Trophoblast cell (in vitro differentiated cells and primary cell): ENCODE measurements around the gene RNF207.

Experiments used
- DNase-seq, 2 donors: peaks; one replicate each; pipeline ENCODE4 v3.0.0-alpha.2; 2016
- H2AFZ ChIP-seq: 2 replicates; pipeline ENCODE4 v1.6.1; 2013; ENCODE audit warnings: low read length, moderate library complexity, mild to moderate bottlenecking; ENCODE audit not compliant: insufficient read depth, poor library complexity
- H2AK5ac ChIP-seq: 2 replicates; pipeline ENCODE4 v1.6.1; 2013; ENCODE audit warnings: mild to moderate bottlenecking, low read length
- H2BK120ac ChIP-seq: 2 replicates; pipeline ENCODE4 v1.6.1; 2013; ENCODE audit warnings: low read length, mild to moderate bottlenecking, moderate library complexity; ENCODE audit not compliant: insufficient read depth, poor library complexity
- H2BK12ac ChIP-seq: 2 replicates; pipeline ENCODE4 v1.6.1; 2013; ENCODE audit warnings: mild to moderate bottlenecking, low read length, moderate library complexity
- H2BK5ac ChIP-seq: 2 replicates; pipeline ENCODE4 v1.6.1; 2013; ENCODE audit warnings: low read length, low read depth, moderate library complexity, mild to moderate bottlenecking; ENCODE audit not compliant: poor library complexity
- H3K14ac ChIP-seq: 2 replicates; pipeline ENCODE4 v1.6.1; 2013; ENCODE audit warnings: mild to moderate bottlenecking, low read length
- H3K18ac ChIP-seq: 2 replicates; pipeline ENCODE4 v1.6.1; 2013; ENCODE audit warnings: mild to moderate bottlenecking, low read length
- H3K23ac ChIP-seq: 2 replicates; pipeline ENCODE4 v1.6.1; 2013; ENCODE audit warnings: low read length
- H3K27ac ChIP-seq: 2 replicates; pipeline ENCODE4 v1.5.1; 2013; ENCODE audit warnings: low read depth, mild to moderate bottlenecking, inconsistent platforms, low read length, moderate library complexity
- H3K27me3 ChIP-seq: 2 replicates; pipeline ENCODE4 v1.6.1; 2013; ENCODE audit warnings: inconsistent platforms, mild to moderate bottlenecking, low read length, moderate library complexity; ENCODE audit not compliant: insufficient read depth
- H3K36me3 ChIP-seq, 2 experiments: 1 replicate in 1 of 2; 2 replicates in 1 of 2; pipeline ENCODE4 v1.6.1; 2013; ENCODE audit warnings: low read length in 2 of 2, mild to moderate bottlenecking in 2 of 2, moderate library complexity in 1 of 2; ENCODE audit not compliant: insufficient read depth in 2 of 2, control insufficient read depth in 1 of 2
- H3K4ac ChIP-seq: 2 replicates; pipeline ENCODE4 v1.6.1; 2013; ENCODE audit warnings: low read depth, mild to moderate bottlenecking, low read length, moderate library complexity
- H3K4me1 ChIP-seq, 2 experiments: 1 replicate in 1 of 2; 2 replicates in 1 of 2; pipeline ENCODE4 v1.6.1; 2013; ENCODE audit warnings: low read length in 2 of 2, mild to moderate bottlenecking in 2 of 2, moderate library complexity in 1 of 2; ENCODE audit not compliant: insufficient read depth in 2 of 2, control insufficient read depth in 1 of 2
- H3K4me2 ChIP-seq: 2 replicates; pipeline ENCODE4 v1.6.1; 2013; ENCODE audit warnings: inconsistent platforms, mild to moderate bottlenecking, low read length, moderate library complexity
- H3K4me3 ChIP-seq: 2 replicates; pipeline ENCODE4 v1.5.1; 2013; ENCODE audit warnings: mild to moderate bottlenecking, low read depth, low read length, inconsistent platforms
- H3K79me1 ChIP-seq: one replicate; pipeline ENCODE4 v1.6.1; 2013; ENCODE audit warnings: low read length
- H3K79me2 ChIP-seq: 2 replicates; pipeline ENCODE4 v1.6.1; 2013; ENCODE audit warnings: low read length, mild to moderate bottlenecking; ENCODE audit not compliant: control insufficient read depth, insufficient read depth, poor library complexity
- H3K9ac ChIP-seq: 2 replicates; pipeline ENCODE4 v1.6.1; 2013; ENCODE audit warnings: mild to moderate bottlenecking, low read length
- H3K9me3 ChIP-seq: 2 replicates; pipeline ENCODE4 v1.6.1; 2013; ENCODE audit warnings: low read depth, mild to moderate bottlenecking, control low read depth, inconsistent platforms, low read length; ENCODE audit not compliant: insufficient read depth
- H4K12ac ChIP-seq: 2 replicates; pipeline ENCODE4 v1.6.1; 2013; ENCODE audit warnings: low read depth, mild to moderate bottlenecking, low read length, moderate library complexity
- H4K8ac ChIP-seq: 2 replicates; pipeline ENCODE4 v1.6.1; 2013; ENCODE audit warnings: low read depth, mild to moderate bottlenecking, low read length, moderate library complexity
- H4K91ac ChIP-seq: one replicate; pipeline ENCODE4 v1.6.1; 2013; ENCODE audit warnings: low read depth, mild to moderate bottlenecking, low read length, moderate library complexity
- WGBS: extraction: QIAGEN DNeasy Blood & Tissue Kit; methylation state at CpG from one replicate; pipeline ENCODE4 v1.1.7; 2013; ENCODE audit warnings: missing lambda C conversion rate; ENCODE audit not compliant: insufficient read length, insufficient coverage; ENCODE audit errors: extremely low coverage; 5-methylcytosine and 5-hydroxymethylcytosine counted together

Gene RNF207

DNA sequence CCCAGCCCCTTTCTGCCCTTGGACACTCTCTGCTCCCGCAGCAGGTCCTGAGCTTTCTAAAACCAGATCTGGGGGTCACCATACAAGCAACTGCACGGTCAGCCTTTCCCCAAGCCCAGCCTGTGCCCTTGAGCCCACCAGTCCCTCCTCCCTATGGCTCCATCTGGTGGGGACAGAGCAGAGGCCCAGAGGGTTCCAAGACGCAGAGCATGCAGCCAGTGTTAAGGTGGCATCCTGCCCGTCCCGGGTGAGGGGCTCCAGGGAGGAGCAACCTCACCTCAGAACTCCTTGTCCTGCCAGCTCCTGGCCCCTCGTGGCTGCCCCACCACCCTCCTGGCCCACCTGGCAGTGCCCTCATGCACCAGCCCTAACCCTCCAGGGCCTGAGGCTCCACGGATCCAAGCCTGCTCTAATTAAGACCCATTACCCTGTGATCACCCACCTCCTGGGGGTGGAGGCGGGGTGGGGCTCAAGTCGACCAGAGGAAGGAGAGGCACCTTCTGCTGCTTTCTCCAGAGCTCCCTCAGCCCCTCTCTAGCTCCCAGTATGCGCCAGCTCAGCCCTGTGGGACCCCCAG is 34.3 kb upstream of the RNF207 start:
- Histone ChIP-seq H4K8ac (no peak overlapping the region), H3K14ac (no peak overlapping the region), H3K27ac (no peak overlapping the region), H2AK5ac (no peak overlapping the region), H4K12ac (no peak overlapping the region), H3K36me3 (no peaks in the 10 kb centered on the region), H3K23ac (no peak overlapping the region), H3K79me2 (no peaks in the 10 kb centered on the region), H3K27me3 (peaks cover 3% of the 10 kb centered on the region), H4K91ac (no peak overlapping the region), H2BK120ac (no peak overlapping the region), H3K9ac (no peak overlapping the region), H3K79me1 (no peaks in the 10 kb centered on the region), H2BK5ac (no peak overlapping the region), H2BK12ac (no peak overlapping the region), H3K4ac (no peak overlapping the region), H3K18ac (no peak overlapping the region), H3K4me2 (no peak overlapping the region), H3K9me3 (peaks cover 13% of the 10 kb centered on the region), H2AFZ (no peak overlapping the region), H3K4me3 (no peak overlapping the region), H3K4me1 (no peaks in the 10 kb centered on the region)
- no CpG with 5 or more reads among the region's 10 CpGs for WGBS
- DNase-seq: peak in 1 of 2 donors; percentile 10

- DNase-seq: no peak
- H2AFZ ChIP-seq: no peak overlapping the region
- no peak overlapping the region for H4K12ac ChIP-seq
- no peak overlapping the region for H3K18ac ChIP-seq
- no peaks in the 10 kb centered on the region for H3K36me3 ChIP-seq
- no peak overlapping the region for H3K9ac ChIP-seq
- no peak overlapping the region for H2AK5ac ChIP-seq
- no CpG with 5 or more reads among the region's 10 CpGs for WGBS
- no peak overlapping the region for H3K4me2 ChIP-seq
- H3K4me1 ChIP-seq: no peaks in the 10 kb centered on the region
- no peak overlapping the region for H3K27ac ChIP-seq
- no peak overlapping the region for H3K4me3 ChIP-seq
- H2BK5ac ChIP-seq: no peak overlapping the region
- H3K79me1 ChIP-seq: no peaks in the 10 kb centered on the region
- H3K14ac ChIP-seq: no peak overlapping the region
- no peak overlapping the region for H3K23ac ChIP-seq
- H3K79me2 ChIP-seq: no peaks in the 10 kb centered on the region
- peaks cover 17% of the 10 kb centered on the region for H3K9me3 ChIP-seq
- no peak overlapping the region for H3K4ac ChIP-seq
- no peak overlapping the region for H2BK12ac ChIP-seq
- H4K91ac ChIP-seq: no peak overlapping the region
- peaks cover 4% of the 10 kb centered on the region for H3K27me3 ChIP-seq
- H2BK120ac ChIP-seq: no peak overlapping the region
- no peak overlapping the region for H4K8ac ChIP-seq
Observed at GRCh38 chr1:6172549-6172948, 33.4 kb upstream of the RNF207 start.

DNA sequence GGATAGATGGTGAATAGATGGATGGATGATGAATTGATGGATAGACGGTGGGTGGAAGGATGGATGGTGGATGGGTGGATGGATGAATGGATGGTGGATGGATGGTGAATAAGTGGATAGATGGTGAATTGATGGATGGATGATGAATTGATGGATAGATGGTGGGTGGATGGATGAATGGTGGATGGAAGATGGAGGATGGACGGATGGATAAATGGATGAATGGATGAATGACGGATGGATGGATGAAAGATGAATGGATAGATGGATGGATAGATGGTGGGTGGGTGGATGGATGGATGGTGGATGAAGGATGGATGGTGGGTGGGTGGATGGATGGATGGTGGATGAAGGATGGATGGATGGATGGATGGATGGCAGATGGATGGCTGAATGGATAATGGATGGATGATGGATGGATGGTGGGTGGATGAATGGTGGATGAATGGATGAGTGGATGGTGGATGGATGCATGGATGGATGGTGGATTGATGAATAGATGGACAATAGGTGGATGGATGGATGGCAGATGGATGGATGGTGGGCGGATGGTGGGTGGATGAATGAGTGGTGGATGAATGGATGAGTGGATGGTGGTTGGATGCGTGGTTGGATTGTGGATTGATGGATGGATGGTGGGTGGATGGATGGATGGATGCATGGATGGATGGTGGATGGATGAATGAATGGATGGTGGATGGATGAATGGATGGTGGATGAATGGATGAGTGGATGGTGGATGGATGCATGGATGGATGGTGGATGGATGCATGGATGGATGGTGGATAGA is 31.1 kb upstream of the RNF207 start:
- Histone ChIP-seq H3K27me3 (peaks cover 25% of the 10 kb centered on the region), H3K14ac (no peak overlapping the region), H3K79me2 (no peaks in the 10 kb centered on the region), H3K23ac (no peak overlapping the region), H2AFZ (no peak overlapping the region), H3K79me1 (no peaks in the 10 kb centered on the region), H3K4ac (no peak overlapping the region), H2BK5ac (no peak overlapping the region), H3K27ac (no peak overlapping the region), H2BK12ac (no peak overlapping the region), H3K36me3 (no peaks in the 10 kb centered on the region), H3K4me2 (no peak overlapping the region), H3K9me3 (peaks cover 20% of the 10 kb centered on the region), H4K91ac (no peak overlapping the region), H3K18ac (no peak overlapping the region), H2AK5ac (no peak overlapping the region), H3K9ac (no peak overlapping the region), H4K8ac (no peak overlapping the region), H4K12ac (no peak overlapping the region), H2BK120ac (no peak overlapping the region), H3K4me3 (peak overlapping the region; percentile 23), H3K4me1 (no peaks in the 10 kb centered on the region)
- WGBS: over 99% methylated on average over 5 of the region's 5 CpGs
- no peak for DNase-seq

DNA sequence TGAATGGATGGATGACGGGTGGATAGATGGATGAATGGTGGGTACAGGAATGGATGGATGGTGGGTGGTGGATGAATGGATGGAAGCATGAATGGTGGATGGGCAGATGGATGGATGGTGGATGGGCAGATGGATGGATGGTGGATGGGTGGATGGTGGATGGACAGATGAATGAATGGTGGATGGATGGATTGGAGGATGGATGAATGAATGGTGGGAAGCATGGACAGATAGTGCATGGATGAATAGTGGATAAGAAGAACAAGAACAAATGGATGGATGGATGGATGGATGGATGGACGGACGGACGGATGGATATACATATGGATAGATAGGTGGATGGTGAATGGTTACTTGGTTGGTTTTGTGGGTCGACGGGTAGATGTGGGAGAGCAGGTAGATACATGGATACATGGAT is 30.5 kb upstream of the RNF207 start:
- H3K23ac ChIP-seq: no peak overlapping the region
- H2AFZ ChIP-seq: no peak overlapping the region
- H4K8ac ChIP-seq: no peak overlapping the region
- no peak overlapping the region for H2BK120ac ChIP-seq
- no peak overlapping the region for H3K9ac ChIP-seq
- no peak overlapping the region for H4K91ac ChIP-seq
- no peak overlapping the region for H3K18ac ChIP-seq
- no peak overlapping the region for H3K4ac ChIP-seq
- H3K4me2 ChIP-seq: no peak overlapping the region
- H3K4me3 ChIP-seq: peak overlapping the region; percentile 23
- peaks cover 30% of the 10 kb centered on the region for H3K27me3 ChIP-seq
- peaks cover 0 to 2% of the 10 kb centered on the region in 2 experiments for H3K4me1 ChIP-seq
- DNase-seq: no peak
- no peaks in the 10 kb centered on the region for H3K36me3 ChIP-seq
- no peak overlapping the region for H2BK12ac ChIP-seq
- H4K12ac ChIP-seq: no peak overlapping the region
- H3K9me3 ChIP-seq: peaks cover 22% of the 10 kb centered on the region
- no peaks in the 10 kb centered on the region for H3K79me2 ChIP-seq
- no peak overlapping the region for H3K27ac ChIP-seq
- WGBS: 100% methylated on average over 5 of the region's 6 CpGs
- no peak overlapping the region for H3K14ac ChIP-seq
- no peak overlapping the region for H2BK5ac ChIP-seq
- no peak overlapping the region for H2AK5ac ChIP-seq
- no peaks in the 10 kb centered on the region for H3K79me1 ChIP-seq
